IMR-90 (cell line): Measurements from ENCODE around the gene SLC34A3. TPM values are rescaled to one million over a fixed set of nuclear protein-coding genes. Genes with fewer than 3 reads are reported as not detected.

Source experiments
- ATAC-seq: fragments of 200-7000 bp; cut with Tn5 transposase; 2 replicates; pipeline ENCODE4 v1.9.1; 2020; ENCODE audit warnings: low read depth, mild to moderate bottlenecking, moderate library complexity
- BruUV-seq: library from RNA; stranded (reverse); fragments of 400-500 nt; replicated peaks from 2 replicates; lab custom pipeline; 2021; lab: Mats Ljungman, UMichigan
- CTCF ChIA-PET: fragments of 300-600 bp; formaldehyde crosslinking; extraction: SDS; loops from one replicate; lab custom pipeline; 2021; ENCODE audit warnings: antibody characterized with exemption; lab: Yijun Ruan, JAX
- POLR2A ChIA-PET: fragments of 300-600 bp; sonication (Branson Sonifier 250); formaldehyde crosslinking; loops from one replicate; lab custom pipeline; 2022; ENCODE audit warnings: antibody characterized with exemption; ENCODE audit not compliant: unreplicated experiment; lab: Charles Lee
- DNase-seq: peaks from one replicate; pipeline ENCODE4 v3.0.0; 2013
- H2AFZ ChIP-seq: replicated peaks from 2 replicates; pipeline ENCODE3; 2013; ENCODE audit warnings: low read length, mild to moderate bottlenecking; ENCODE audit not compliant: poor library complexity
- H2AK5ac ChIP-seq: 2 replicates; pipeline ENCODE4 v1.6.1; 2013; ENCODE audit warnings: low read depth, low read length, inconsistent platforms
- H2AK9ac ChIP-seq: replicated peaks from 2 replicates; pipeline ENCODE3; 2013; ENCODE audit warnings: mild to moderate bottlenecking, low read depth, low read length, moderate library complexity; ENCODE audit not compliant: poor library complexity
- H2BK120ac ChIP-seq: 2 replicates; pipeline ENCODE4 v1.6.1; 2013; ENCODE audit warnings: low read depth, low read length, inconsistent platforms
- H2BK15ac ChIP-seq: 3 replicates; pipeline ENCODE4 v1.6.1; 2013; ENCODE audit warnings: low read depth, low read length, inconsistent platforms
- H2BK20ac ChIP-seq: 2 replicates; pipeline ENCODE4 v1.6.1; 2013; ENCODE audit warnings: low read depth, mild to moderate bottlenecking, inconsistent platforms, low read length, moderate library complexity
- H2BK5ac ChIP-seq: 2 replicates; pipeline ENCODE4 v1.6.1; 2013; ENCODE audit warnings: mild to moderate bottlenecking, low read depth, low read length, inconsistent platforms; ENCODE audit not compliant: poor library complexity, severe bottlenecking
- H3K14ac ChIP-seq: replicated peaks from 2 replicates; pipeline ENCODE4 v1.6.1; 2013; ENCODE audit warnings: low read depth, low read length, inconsistent platforms
- H3K18ac ChIP-seq: 2 replicates; pipeline ENCODE4 v1.6.1; 2013; ENCODE audit warnings: low read depth, low read length, control low read depth
- H3K23ac ChIP-seq: 2 replicates; pipeline ENCODE4 v1.6.1; 2013; ENCODE audit warnings: low read depth, low read length, inconsistent platforms
- H3K27ac ChIP-seq: 2 replicates; pipeline ENCODE4 v1.5.1; 2013; ENCODE audit warnings: mild to moderate bottlenecking, control low read depth, low read length; ENCODE audit not compliant: insufficient read depth
- H3K27me3 ChIP-seq: 2 replicates; pipeline ENCODE4 v1.6.1; 2013; ENCODE audit warnings: low read length; ENCODE audit not compliant: control insufficient read depth, insufficient read depth
- H3K36me3 ChIP-seq: 2 replicates; pipeline ENCODE4 v1.6.1; 2013; ENCODE audit warnings: low read length, mixed read lengths; ENCODE audit not compliant: control insufficient read depth, insufficient read depth
- H3K4ac ChIP-seq: 2 replicates; pipeline ENCODE4 v1.6.1; 2013; ENCODE audit warnings: low read depth, low read length, inconsistent platforms
- H3K4me1 ChIP-seq: 2 replicates; pipeline ENCODE4 v1.6.1; 2013; ENCODE audit warnings: low read length, mixed read lengths; ENCODE audit not compliant: control insufficient read depth, insufficient read depth
- H3K4me2 ChIP-seq: 2 replicates; pipeline ENCODE4 v1.6.1; 2013; ENCODE audit warnings: low read depth, mild to moderate bottlenecking, control low read depth, low read length, moderate library complexity
- H3K4me3 ChIP-seq: 2 replicates; pipeline ENCODE4 v1.5.1; 2013; ENCODE audit warnings: low read depth, mild to moderate bottlenecking, control low read depth, low read length, moderate library complexity; ENCODE audit not compliant: insufficient read depth
- H3K56ac ChIP-seq: 2 replicates; pipeline ENCODE4 v1.6.1; 2013; ENCODE audit warnings: low read length, inconsistent platforms; ENCODE audit not compliant: insufficient read depth; ENCODE audit errors: extremely low read depth
- H3K79me1 ChIP-seq, 2 experiments: 2 replicates each; pipeline ENCODE4 v1.6.1; 2013; ENCODE audit warnings: low read length in 2 of 2, inconsistent platforms in 1 of 2, low read depth in 1 of 2
- H3K9ac ChIP-seq: 2 replicates; pipeline ENCODE4 v1.6.1; 2013; ENCODE audit warnings: low read depth, low read length, control low read depth
- H3K9me1 ChIP-seq: 2 replicates; pipeline ENCODE4 v1.6.1; 2013; ENCODE audit warnings: low read length, inconsistent platforms; ENCODE audit not compliant: insufficient read depth
- H3K9me3 ChIP-seq: 2 replicates; pipeline ENCODE4 v1.6.1; 2013; ENCODE audit warnings: low read length; ENCODE audit not compliant: control insufficient read depth, insufficient read depth
- H4K20me1 ChIP-seq: 2 replicates; pipeline ENCODE4 v1.6.1; 2013; ENCODE audit warnings: low read length, inconsistent platforms; ENCODE audit not compliant: insufficient read depth
- H4K5ac ChIP-seq: 2 replicates; pipeline ENCODE4 v1.6.1; 2013; ENCODE audit warnings: mild to moderate bottlenecking, low read depth, low read length, control low read depth
- H4K8ac ChIP-seq, 2 experiments: 2 replicates each; pipeline ENCODE4 v1.6.1; 2013; ENCODE audit warnings: low read depth in 2 of 2, low read length in 2 of 2, control low read depth in 1 of 2, inconsistent platforms in 1 of 2
- H4K91ac ChIP-seq: 2 replicates; pipeline ENCODE4 v1.6.1; 2013; ENCODE audit warnings: low read depth, low read length, inconsistent platforms; ENCODE audit not compliant: insufficient read depth
- SMC3 ChIP-seq: fragments of 150-350 bp; IDR thresholded peaks from 2 replicates; pipeline ENCODE4 v1.6.1; 2016; ENCODE audit warnings: low read depth, mild to moderate bottlenecking, antibody characterized with exemption, low read length, moderate library complexity
- WGBS, 2 experiments: methylation state at CpG; one replicate each; pipeline versions ENCODE4 v1.1.5 to v1.1.7; 2013; ENCODE audit warnings: missing lambda C conversion rate in 2 of 2; ENCODE audit not compliant: insufficient read length in 1 of 2; ENCODE audit errors: extremely low coverage in 2 of 2; 5-methylcytosine and 5-hydroxymethylcytosine counted together
- dilution Hi-C: fragments of 300-500 bp; cut with HindIII; formaldehyde crosslinking; loops from one replicate; pipeline ENCODE4 v1.14.3; 2018; ENCODE audit warnings: low sequenced_read_pairs; ENCODE audit not compliant: unreplicated experiment
- in situ Hi-C: fragments of 300-500 bp; cut with MboI; formaldehyde crosslinking; loops from 3 replicates; pipeline ENCODE4 v1.14.3; 2019; ENCODE audit warnings: low sequenced_read_pairs, inconsistent platforms, mixed read lengths
- intact Hi-C: fragments of 100-400 bp; cut with micrococcal nuclease; formaldehyde crosslinking; loops from 2 replicates; pipeline ENCODE4 v1.10.0; 2022
- polyA plus RNA-seq, 3 experiments: library from polyadenylated mRNA; depleted of rRNA; stranded (reverse); fragments of >200 nt; gene quantifications; 2 replicates each; pipeline ENCODE4 v1.2.3, GENCODE V29; 2012; ENCODE audit warnings: low replicate concordance in 1 of 3
- total RNA-seq: library from RNA; depleted of rRNA; stranded (reverse); fragments of >200 nt; gene quantifications from 2 replicates; pipeline ENCODE4 v1.2.3, GENCODE V29; 2012

Gene SLC34A3
- total and polyA plus RNA-seq, 2 of the 4 experiments (the other 2 are of a cell fraction) = not detected

DNA sequence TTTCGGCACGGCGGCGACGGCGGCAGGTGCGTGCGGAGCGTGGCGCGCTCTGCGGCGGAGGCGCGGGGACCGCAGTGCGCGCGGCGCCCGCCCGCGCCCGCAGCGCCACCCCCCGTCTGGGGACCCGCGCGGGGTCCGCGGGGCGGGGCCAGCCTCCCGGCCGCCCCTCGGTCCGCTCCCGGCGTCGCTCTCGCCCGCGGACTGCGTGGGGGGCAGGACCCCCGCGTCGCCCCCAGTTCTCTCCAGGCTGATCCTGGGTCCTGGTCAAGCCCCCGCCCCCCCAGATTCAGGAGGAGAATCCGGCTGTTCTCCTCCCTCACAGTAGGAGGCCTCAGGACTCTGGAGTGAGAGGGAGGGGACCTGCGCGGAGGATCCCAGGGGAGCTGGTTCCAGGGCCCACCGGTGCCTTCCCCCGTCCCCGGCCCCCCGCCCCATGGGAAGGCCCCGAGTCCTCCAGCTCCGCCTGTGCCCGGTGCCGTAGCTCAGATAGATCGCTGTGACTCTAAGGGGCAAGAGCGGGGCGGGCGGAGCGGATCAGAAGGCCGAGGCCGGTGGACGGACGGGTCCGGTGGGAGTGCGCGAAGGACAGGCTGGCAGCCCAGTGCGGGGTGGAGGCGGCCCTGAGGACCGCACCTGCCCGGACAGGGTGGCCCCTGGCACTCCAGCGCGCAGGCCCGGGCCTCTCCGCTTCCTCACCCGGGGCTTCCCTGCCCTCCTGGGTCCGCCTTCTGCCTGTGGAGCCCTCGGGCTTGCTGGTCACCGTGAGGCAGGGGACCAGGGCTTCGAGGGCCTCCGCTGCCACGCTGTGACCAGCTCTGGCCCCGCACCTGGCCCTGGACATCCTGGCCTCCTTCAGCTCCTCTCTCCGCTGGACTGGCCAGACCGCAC, 8.3 kb upstream of the SLC34A3 start, which contains the start of gene RNF208:
TSS of gene RNF208 (minus strand) at position 51 of the 888 bp plus-strand sequence. CDS start 1,028 bp downstream, outside the sequence.
- no peak within 1 kb of the TSS for H3K56ac ChIP-seq
- peak within 1 kb of the TSS; percentile 86 for H2AK9ac ChIP-seq
- peak within 1 kb of the TSS; percentile 76 for H3K4me2 ChIP-seq
- peak within 1 kb of the TSS; percentile 56 for H3K4ac ChIP-seq
- no peaks in the 10 kb centered on the region for H3K27me3 ChIP-seq
- ATAC-seq (no peak), DNase-seq (no peak)
- H2BK15ac ChIP-seq = no peak within 1 kb of the TSS
- H3K36me3 ChIP-seq = no peaks in the 10 kb centered on the region
- no peaks in the 10 kb centered on the region for H3K9me3 ChIP-seq
- peak within 1 kb of the TSS; percentile 90 for H2AFZ ChIP-seq
- no peak within 1 kb of the TSS for H3K18ac ChIP-seq
- WGBS, 2 experiments = 17% methylated on average over 37 of the region's 88 CpGs; no CpG with 5 or more reads in 1 of the 2 experiments
- H4K20me1 ChIP-seq = no peaks in the 10 kb centered on the region
- no peak within 1 kb of the TSS for H2BK5ac ChIP-seq
- H3K14ac ChIP-seq = no peak within 1 kb of the TSS; the same call in 1 of the 2 replicates
- peaks cover 0 to 4% of the 10 kb centered on the region in 2 experiments; a peak in 1 of 4 replicates for H3K79me1 ChIP-seq
- H3K9me1 ChIP-seq = peaks cover 3% of the 10 kb centered on the region; the same call in 1 of the 2 replicates
- peak within 1 kb of the TSS; percentile 74; the same call in 1 of the 2 replicates for H2AK5ac ChIP-seq
- peaks cover 19% of the 10 kb centered on the region for H3K4me1 ChIP-seq
- H3K23ac ChIP-seq = no peak within 1 kb of the TSS; the same call in 1 of the 2 replicates
- no peak within 1 kb of the TSS for H2BK20ac ChIP-seq
- no peak within 1 kb of the TSS; the same call in 1 of the 2 replicates for H4K91ac ChIP-seq
- in situ Hi-C loops = no loop called here
- intact Hi-C loops = no loop called here
- peak within 1 kb of the TSS; percentile 33 for H3K4me3 ChIP-seq
- ChIA-PET CTCF (no interaction called here), POLR2A (interaction anchor here (1.1 kb wide), 2 partner anchors 16 to 18 kb away, joined by 3 to 6 read pairs; no protein-coding TSS in a partner anchor)
- no TSS peak for BruUV-seq
- H3K27ac ChIP-seq = peak within 1 kb of the TSS; percentile 15; the same call in 1 of the 2 replicates
- dilution Hi-C loops = no loop called here
- H2BK120ac ChIP-seq = no peak within 1 kb of the TSS
- H3K9ac ChIP-seq = no peak within 1 kb of the TSS
- peak within 1 kb of the TSS; percentile 53 for H4K5ac ChIP-seq
- H4K8ac ChIP-seq = peak within 1 kb of the TSS; percentile 14 to 65; a peak in 3 of 4 replicates
- no peak for TF ChIP-seq SMC3
